ENCODE measurements around the gene KCNV2.

- no peak for TF ChIP-seq CTCF (conservative IDR thresholded peaks at IDR 0.05 in 1 of 2, IDR thresholded peaks at IDR 0.05 in 1 of 2; ENCODE audit: low read depth in 1 of 2, low read length in 2 of 2)
- TF ChIP-seq EZH2 (IDR thresholded peaks at IDR 0.05; ENCODE audit: low read length, missing control alignments): no peak
Measured at GRCh38 chr9:2764353-2764752, 47.0 kb downstream of the KCNV2 start.
